IMR-90 (cell line): ENCODE measurements around the gene MFN2. TPM values are rescaled to one million over a fixed set of nuclear protein-coding genes. Genes with fewer than 3 reads are reported as not detected.

Source experiments
- ATAC-seq: fragments of 200-7000 bp; cut with Tn5 transposase; 2 replicates; pipeline ENCODE4 v1.9.1; 2020; ENCODE audit warnings: low read depth, mild to moderate bottlenecking, moderate library complexity
- BruUV-seq: library from RNA; stranded (reverse); fragments of 400-500 nt; replicated peaks from 2 replicates; lab custom pipeline; 2021; lab: Mats Ljungman, UMichigan
- CTCF ChIA-PET: fragments of 300-600 bp; formaldehyde crosslinking; extraction: SDS; loops from one replicate; lab custom pipeline; 2021; ENCODE audit warnings: antibody characterized with exemption; lab: Yijun Ruan, JAX
- POLR2A ChIA-PET: fragments of 300-600 bp; sonication (Branson Sonifier 250); formaldehyde crosslinking; loops from one replicate; lab custom pipeline; 2022; ENCODE audit warnings: antibody characterized with exemption; ENCODE audit not compliant: unreplicated experiment; lab: Charles Lee
- DNase-seq: peaks from one replicate; pipeline ENCODE4 v3.0.0; 2013
- H2AFZ ChIP-seq: replicated peaks from 2 replicates; pipeline ENCODE3; 2013; ENCODE audit warnings: low read length, mild to moderate bottlenecking; ENCODE audit not compliant: poor library complexity
- H2AK5ac ChIP-seq: 2 replicates; pipeline ENCODE4 v1.6.1; 2013; ENCODE audit warnings: low read depth, low read length, inconsistent platforms
- H2AK9ac ChIP-seq: replicated peaks from 2 replicates; pipeline ENCODE3; 2013; ENCODE audit warnings: mild to moderate bottlenecking, low read depth, low read length, moderate library complexity; ENCODE audit not compliant: poor library complexity
- H2BK120ac ChIP-seq: 2 replicates; pipeline ENCODE4 v1.6.1; 2013; ENCODE audit warnings: low read depth, low read length, inconsistent platforms
- H2BK15ac ChIP-seq: 3 replicates; pipeline ENCODE4 v1.6.1; 2013; ENCODE audit warnings: low read depth, low read length, inconsistent platforms
- H2BK20ac ChIP-seq: 2 replicates; pipeline ENCODE4 v1.6.1; 2013; ENCODE audit warnings: low read depth, mild to moderate bottlenecking, inconsistent platforms, low read length, moderate library complexity
- H2BK5ac ChIP-seq: 2 replicates; pipeline ENCODE4 v1.6.1; 2013; ENCODE audit warnings: mild to moderate bottlenecking, low read depth, low read length, inconsistent platforms; ENCODE audit not compliant: poor library complexity, severe bottlenecking
- H3K14ac ChIP-seq: replicated peaks from 2 replicates; pipeline ENCODE4 v1.6.1; 2013; ENCODE audit warnings: low read depth, low read length, inconsistent platforms
- H3K18ac ChIP-seq: 2 replicates; pipeline ENCODE4 v1.6.1; 2013; ENCODE audit warnings: low read depth, low read length, control low read depth
- H3K23ac ChIP-seq: 2 replicates; pipeline ENCODE4 v1.6.1; 2013; ENCODE audit warnings: low read depth, low read length, inconsistent platforms
- H3K27ac ChIP-seq: 2 replicates; pipeline ENCODE4 v1.5.1; 2013; ENCODE audit warnings: mild to moderate bottlenecking, control low read depth, low read length; ENCODE audit not compliant: insufficient read depth
- H3K27me3 ChIP-seq: 2 replicates; pipeline ENCODE4 v1.6.1; 2013; ENCODE audit warnings: low read length; ENCODE audit not compliant: control insufficient read depth, insufficient read depth
- H3K36me3 ChIP-seq: 2 replicates; pipeline ENCODE4 v1.6.1; 2013; ENCODE audit warnings: low read length, mixed read lengths; ENCODE audit not compliant: control insufficient read depth, insufficient read depth
- H3K4ac ChIP-seq: 2 replicates; pipeline ENCODE4 v1.6.1; 2013; ENCODE audit warnings: low read depth, low read length, inconsistent platforms
- H3K4me1 ChIP-seq: 2 replicates; pipeline ENCODE4 v1.6.1; 2013; ENCODE audit warnings: low read length, mixed read lengths; ENCODE audit not compliant: control insufficient read depth, insufficient read depth
- H3K4me2 ChIP-seq: 2 replicates; pipeline ENCODE4 v1.6.1; 2013; ENCODE audit warnings: low read depth, mild to moderate bottlenecking, control low read depth, low read length, moderate library complexity
- H3K4me3 ChIP-seq: 2 replicates; pipeline ENCODE4 v1.5.1; 2013; ENCODE audit warnings: low read depth, mild to moderate bottlenecking, control low read depth, low read length, moderate library complexity; ENCODE audit not compliant: insufficient read depth
- H3K56ac ChIP-seq: 2 replicates; pipeline ENCODE4 v1.6.1; 2013; ENCODE audit warnings: low read length, inconsistent platforms; ENCODE audit not compliant: insufficient read depth; ENCODE audit errors: extremely low read depth
- H3K79me1 ChIP-seq, 2 experiments: 2 replicates each; pipeline ENCODE4 v1.6.1; 2013; ENCODE audit warnings: low read length in 2 of 2, inconsistent platforms in 1 of 2, low read depth in 1 of 2
- H3K9ac ChIP-seq: 2 replicates; pipeline ENCODE4 v1.6.1; 2013; ENCODE audit warnings: low read depth, low read length, control low read depth
- H3K9me1 ChIP-seq: 2 replicates; pipeline ENCODE4 v1.6.1; 2013; ENCODE audit warnings: low read length, inconsistent platforms; ENCODE audit not compliant: insufficient read depth
- H3K9me3 ChIP-seq: 2 replicates; pipeline ENCODE4 v1.6.1; 2013; ENCODE audit warnings: low read length; ENCODE audit not compliant: control insufficient read depth, insufficient read depth
- H4K20me1 ChIP-seq: 2 replicates; pipeline ENCODE4 v1.6.1; 2013; ENCODE audit warnings: low read length, inconsistent platforms; ENCODE audit not compliant: insufficient read depth
- H4K5ac ChIP-seq: 2 replicates; pipeline ENCODE4 v1.6.1; 2013; ENCODE audit warnings: mild to moderate bottlenecking, low read depth, low read length, control low read depth
- H4K8ac ChIP-seq, 2 experiments: 2 replicates each; pipeline ENCODE4 v1.6.1; 2013; ENCODE audit warnings: low read depth in 2 of 2, low read length in 2 of 2, control low read depth in 1 of 2, inconsistent platforms in 1 of 2
- H4K91ac ChIP-seq: 2 replicates; pipeline ENCODE4 v1.6.1; 2013; ENCODE audit warnings: low read depth, low read length, inconsistent platforms; ENCODE audit not compliant: insufficient read depth
- BHLHE40 ChIP-seq: fragments of 150-350 bp; IDR thresholded peaks from 2 replicates; pipeline ENCODE4 v1.6.1; 2016; ENCODE audit warnings: mild to moderate bottlenecking, low read depth, low read length
- ELK1 ChIP-seq: fragments of 150-350 bp; IDR thresholded peaks from 2 replicates; pipeline ENCODE4 v1.6.1; 2016; ENCODE audit warnings: low read depth, mild to moderate bottlenecking, low read length, moderate library complexity, borderline replicate concordance
- FOS ChIP-seq: fragments of 150-350 bp; IDR thresholded peaks from 2 replicates; pipeline ENCODE4 v1.6.1; 2016; ENCODE audit warnings: low read depth, low read length
- MAFK ChIP-seq: IDR thresholded peaks from 2 replicates; pipeline ENCODE4 v1.6.1; 2012; ENCODE audit warnings: low read depth, low read length, improper control_type of control experiment
- MAZ ChIP-seq: IDR thresholded peaks from 2 replicates; pipeline ENCODE4 v1.6.1; 2012; ENCODE audit warnings: low read depth, mild to moderate bottlenecking, low read length, improper control_type of control experiment, moderate library complexity, borderline replicate concordance
- MXI1 ChIP-seq: IDR thresholded peaks from 2 replicates; pipeline ENCODE4 v1.6.1; 2012; ENCODE audit warnings: low read depth, mild to moderate bottlenecking, low read length, moderate library complexity, borderline replicate concordance
- NFE2L2 ChIP-seq: fragments of 150-350 bp; IDR thresholded peaks from 2 replicates; pipeline ENCODE4 v1.6.1; 2016; ENCODE audit warnings: low read depth, mild to moderate bottlenecking, low read length
- RCOR1 ChIP-seq: IDR thresholded peaks from 2 replicates; pipeline ENCODE4 v1.6.1; 2012; ENCODE audit warnings: mild to moderate bottlenecking, low read length, improper control_type of control experiment; ENCODE audit not compliant: insufficient replicate concordance
- RFX5 ChIP-seq: IDR thresholded peaks from 2 replicates; pipeline ENCODE4 v1.8.0; 2012; ENCODE audit warnings: low read depth, mild to moderate bottlenecking, low read length, moderate library complexity
- SMC3 ChIP-seq: fragments of 150-350 bp; IDR thresholded peaks from 2 replicates; pipeline ENCODE4 v1.6.1; 2016; ENCODE audit warnings: low read depth, mild to moderate bottlenecking, antibody characterized with exemption, low read length, moderate library complexity
- USF2 ChIP-seq: fragments of 150-350 bp; IDR thresholded peaks from 2 replicates; pipeline ENCODE4 v1.6.1; 2017; ENCODE audit warnings: mild to moderate bottlenecking, antibody characterized with exemption, low read length, low read depth
- WGBS, 2 experiments: methylation state at CpG; one replicate each; pipeline versions ENCODE4 v1.1.5 to v1.1.7; 2013; ENCODE audit warnings: missing lambda C conversion rate in 2 of 2; ENCODE audit not compliant: insufficient read length in 1 of 2; ENCODE audit errors: extremely low coverage in 2 of 2; 5-methylcytosine and 5-hydroxymethylcytosine counted together
- dilution Hi-C: fragments of 300-500 bp; cut with HindIII; formaldehyde crosslinking; loops from one replicate; pipeline ENCODE4 v1.14.3; 2018; ENCODE audit warnings: low sequenced_read_pairs; ENCODE audit not compliant: unreplicated experiment
- in situ Hi-C: fragments of 300-500 bp; cut with MboI; formaldehyde crosslinking; loops from 3 replicates; pipeline ENCODE4 v1.14.3; 2019; ENCODE audit warnings: low sequenced_read_pairs, inconsistent platforms, mixed read lengths
- intact Hi-C: fragments of 100-400 bp; cut with micrococcal nuclease; formaldehyde crosslinking; loops from 2 replicates; pipeline ENCODE4 v1.10.0; 2022
- polyA plus RNA-seq, 3 experiments: library from polyadenylated mRNA; depleted of rRNA; stranded (reverse); fragments of >200 nt; gene quantifications; 2 replicates each; pipeline ENCODE4 v1.2.3, GENCODE V29; 2012; ENCODE audit warnings: low replicate concordance in 1 of 3
- total RNA-seq: library from RNA; depleted of rRNA; stranded (reverse); fragments of >200 nt; gene quantifications from 2 replicates; pipeline ENCODE4 v1.2.3, GENCODE V29; 2012

The MFN2 gene
- total and polyA plus RNA-seq, 2 of the 4 experiments (the other 2 are of a cell fraction): 52.8 to 84.2 TPM

- Histone ChIP-seq H2BK20ac (no peak overlapping the region), H2AFZ (no peak overlapping the region), H2BK5ac (no peak overlapping the region)
Observed at GRCh38 chr1:11952455-11953109, 27.7 kb upstream of the MFN2 start.

More at GRCh38 chr1:11952455-11953109, 27.7 kb upstream of the MFN2 start:
- POLR2A ChIA-PET: no interaction called here
- in situ Hi-C loops: no loop called here
- H3K36me3 ChIP-seq: peaks cover 75% of the 10 kb centered on the region
- H2AK9ac ChIP-seq: no peak overlapping the region
- 92% methylated on average over 5 of the region's 11 CpGs; no CpG with 5 or more reads in 1 of the 2 experiments for WGBS, 2 experiments
- intact Hi-C loops: no loop called here
- H3K9me1 ChIP-seq: no peaks in the 10 kb centered on the region; the same call in 1 of the 2 replicates
- no TSS peak for BruUV-seq
- TF ChIP-seq BHLHE40: no peak
- TF ChIP-seq MXI1: no peak
- TF ChIP-seq FOS: no peak
- TF ChIP-seq USF2: no peak
- TF ChIP-seq ELK1: no peak
- no peak for TF ChIP-seq RFX5
- TF ChIP-seq MAZ: no peak
- no peak for TF ChIP-seq RCOR1
- TF ChIP-seq SMC3: no peak
- TF ChIP-seq NFE2L2: no peak
- TF ChIP-seq MAFK: no peak
- H3K18ac ChIP-seq: no peak overlapping the region
- no peak overlapping the region for H4K91ac ChIP-seq
- no peak overlapping the region for H3K4me2 ChIP-seq
- dilution Hi-C loops: no loop called here
- CTCF ChIA-PET: no interaction called here
- no peak overlapping the region for H3K27ac ChIP-seq
- H3K4me1 ChIP-seq: no peaks in the 10 kb centered on the region
- H3K9ac ChIP-seq: no peak overlapping the region
- H3K4me3 ChIP-seq: no peak overlapping the region
- H3K79me1 ChIP-seq: peaks cover 7 to 12% of the 10 kb centered on the region in 2 experiments
- no peak overlapping the region for H3K4ac ChIP-seq
- H3K56ac ChIP-seq: no peak overlapping the region
- no peak overlapping the region for H3K23ac ChIP-seq
- H4K5ac ChIP-seq: no peak overlapping the region
- H2BK15ac ChIP-seq: no peak overlapping the region
- no peak for DNase-seq
- H2BK120ac ChIP-seq: no peak overlapping the region
- ATAC-seq: no peak
- H3K14ac ChIP-seq: no peak overlapping the region
- H2AK5ac ChIP-seq: no peak overlapping the region
- H3K9me3 ChIP-seq: no peaks in the 10 kb centered on the region
- no peaks in the 10 kb centered on the region for H3K27me3 ChIP-seq
- H4K8ac ChIP-seq: no peak overlapping the region
- peaks cover 8% of the 10 kb centered on the region; the same call in 1 of the 2 replicates for H4K20me1 ChIP-seq
